ENCODE data around the gene EPN1. TPM values are rescaled to one million over a fixed set of nuclear protein-coding genes. Genes with fewer than 3 reads are reported as not detected.

The EPN1 gene
- total and polyA plus RNA-seq, 2 donors (not counting 1 experiment from before 2014, with no cell fraction given) = 47.1 to 48.6 TPM

- H3K79me2 ChIP-seq (ENCODE audit: control insufficient read depth, insufficient read depth, low read length) = no peaks in the 10 kb centered on the region
- no peak for DNase-seq (ENCODE audit: low read depth in 2 of 2)
- no peaks in the 10 kb centered on the region for H3K27me3 ChIP-seq (ENCODE audit: control insufficient read depth, insufficient read depth, low read length)
- peaks cover 11% of the 10 kb centered on the region for H3K36me3 ChIP-seq (ENCODE audit: control insufficient read depth, insufficient read depth, low read length)
- H3K4me3 ChIP-seq (replicated peaks in 1 of 4; ENCODE audit: control extremely low read depth in 1 of 4, insufficient read depth in 1 of 4, low read depth in 3 of 4, low read length in 4 of 4) = no peak overlapping the region
- no peaks in the 10 kb centered on the region for H3K4me1 ChIP-seq (ENCODE audit: control insufficient read depth, extremely low read depth, insufficient read depth, low read length)
- no peak overlapping the region for H2AFZ ChIP-seq (ENCODE audit: low read length)
- no peaks in the 10 kb centered on the region for H4K20me1 ChIP-seq (ENCODE audit: control insufficient read depth, extremely low read depth, insufficient read depth, low read length)
- no peak overlapping the region for H3K9ac ChIP-seq (ENCODE audit: insufficient read depth, low read length)
- H3K27ac ChIP-seq (ENCODE audit: insufficient read depth, low read length) = no peak overlapping the region
- TF ChIP-seq EZH2 (IDR thresholded peaks at IDR 0.05; ENCODE audit: low read length, missing control alignments) (no peak), CTCF (conservative IDR thresholded peaks at IDR 0.05 in 1 of 2, IDR thresholded peaks at IDR 0.05 in 1 of 2; ENCODE audit: low read depth in 1 of 2, low read length in 2 of 2) (no peak)
- no peaks in the 10 kb centered on the region for H3K9me3 ChIP-seq (ENCODE audit: control insufficient read depth, insufficient read depth, low read depth, low read length)
- no peak overlapping the region for H3K4me2 ChIP-seq (ENCODE audit: extremely low read depth, insufficient read depth, low read length)
Measured at GRCh38 chr19:55698256-55698655, 23.2 kb downstream of the EPN1 start.

DNA sequence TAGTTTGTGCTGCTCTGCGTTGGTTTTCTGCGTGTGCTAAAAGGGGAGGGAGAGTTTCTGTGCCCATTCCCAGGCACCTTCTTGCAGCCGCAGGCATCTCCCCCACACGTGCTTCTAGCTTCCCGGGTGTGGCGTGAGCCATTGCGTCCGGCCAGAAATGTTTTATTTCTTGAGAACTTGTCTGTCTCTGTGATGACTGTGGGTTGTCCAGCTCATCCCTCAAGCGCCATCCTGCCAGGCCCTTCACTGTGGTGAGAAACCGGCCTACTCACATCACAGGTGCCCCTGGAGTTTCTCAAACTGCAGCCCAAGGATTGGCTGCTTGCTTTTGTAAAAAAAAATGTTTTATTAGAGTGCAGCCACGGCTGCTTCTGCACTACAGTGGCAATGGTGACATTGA lies 24.2 kb downstream of the EPN1 start:
- no peak overlapping the region for H3K9ac ChIP-seq (ENCODE audit: insufficient read depth, low read length)
- no peak for TF ChIP-seq CTCF (conservative IDR thresholded peaks at IDR 0.05 in 1 of 2, IDR thresholded peaks at IDR 0.05 in 1 of 2; ENCODE audit: low read depth in 1 of 2, low read length in 2 of 2)
- TF ChIP-seq EZH2 (IDR thresholded peaks at IDR 0.05; ENCODE audit: low read length, missing control alignments) = no peak
- no peaks in the 10 kb centered on the region for H4K20me1 ChIP-seq (ENCODE audit: control insufficient read depth, extremely low read depth, insufficient read depth, low read length)
- DNase-seq (ENCODE audit: low read depth in 2 of 2) = no peak
- H3K79me2 ChIP-seq (ENCODE audit: control insufficient read depth, insufficient read depth, low read length) = no peaks in the 10 kb centered on the region
- no peaks in the 10 kb centered on the region for H3K9me3 ChIP-seq (ENCODE audit: control insufficient read depth, insufficient read depth, low read depth, low read length)
- H3K36me3 ChIP-seq (ENCODE audit: control insufficient read depth, insufficient read depth, low read length) = peaks cover 9% of the 10 kb centered on the region
- no peaks in the 10 kb centered on the region for H3K27me3 ChIP-seq (ENCODE audit: control insufficient read depth, insufficient read depth, low read length)
- no peak overlapping the region for H2AFZ ChIP-seq (ENCODE audit: low read length)
- no peak overlapping the region for H3K4me3 ChIP-seq (replicated peaks in 1 of 4; ENCODE audit: control extremely low read depth in 1 of 4, insufficient read depth in 1 of 4, low read depth in 3 of 4, low read length in 4 of 4)
- H3K27ac ChIP-seq (ENCODE audit: insufficient read depth, low read length) = no peak overlapping the region
- no peaks in the 10 kb centered on the region for H3K4me1 ChIP-seq (ENCODE audit: control insufficient read depth, extremely low read depth, insufficient read depth, low read length)
- no peak overlapping the region for H3K4me2 ChIP-seq (ENCODE audit: extremely low read depth, insufficient read depth, low read length)

DNA sequence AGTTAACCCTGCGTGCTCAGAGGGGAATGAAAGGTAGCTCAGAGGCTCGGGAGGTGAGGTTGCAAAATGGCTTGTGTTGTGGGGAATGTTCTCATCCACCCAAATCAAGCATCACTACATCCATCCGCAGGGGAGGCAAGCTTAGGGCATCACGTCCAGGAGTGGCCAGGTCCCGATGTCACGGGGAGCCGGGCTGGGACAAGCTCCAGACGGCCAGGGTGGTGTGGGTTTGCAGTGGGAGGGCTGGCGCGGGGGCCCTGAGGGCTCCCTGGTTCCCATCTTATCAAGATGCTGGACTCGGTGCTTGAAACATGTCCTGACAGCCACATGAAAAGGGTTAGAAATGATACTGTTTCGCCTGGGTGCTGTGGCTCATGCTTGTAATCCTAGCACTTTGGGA lies 25.8 kb downstream of the EPN1 start:
- H3K9ac ChIP-seq (ENCODE audit: insufficient read depth, low read length) = no peak overlapping the region
- no peaks in the 10 kb centered on the region for H3K4me1 ChIP-seq (ENCODE audit: control insufficient read depth, extremely low read depth, insufficient read depth, low read length)
- no peaks in the 10 kb centered on the region for H4K20me1 ChIP-seq (ENCODE audit: control insufficient read depth, extremely low read depth, insufficient read depth, low read length)
- no peak overlapping the region for H3K4me3 ChIP-seq (replicated peaks in 1 of 4; ENCODE audit: control extremely low read depth in 1 of 4, insufficient read depth in 1 of 4, low read depth in 3 of 4, low read length in 4 of 4)
- TF ChIP-seq EZH2 (IDR thresholded peaks at IDR 0.05; ENCODE audit: low read length, missing control alignments) = no peak
- TF ChIP-seq CTCF (conservative IDR thresholded peaks at IDR 0.05 in 1 of 2, IDR thresholded peaks at IDR 0.05 in 1 of 2; ENCODE audit: low read depth in 1 of 2, low read length in 2 of 2) = no peak
- H3K27ac ChIP-seq (ENCODE audit: insufficient read depth, low read length) = no peak overlapping the region
- H3K36me3 ChIP-seq (ENCODE audit: control insufficient read depth, insufficient read depth, low read length) = peaks cover 5% of the 10 kb centered on the region
- no peaks in the 10 kb centered on the region for H3K27me3 ChIP-seq (ENCODE audit: control insufficient read depth, insufficient read depth, low read length)
- no peak overlapping the region for H3K4me2 ChIP-seq (ENCODE audit: extremely low read depth, insufficient read depth, low read length)
- H3K9me3 ChIP-seq (ENCODE audit: control insufficient read depth, insufficient read depth, low read depth, low read length) = no peaks in the 10 kb centered on the region
- DNase-seq (ENCODE audit: low read depth in 2 of 2) = no peak
- H3K79me2 ChIP-seq (ENCODE audit: control insufficient read depth, insufficient read depth, low read length) = no peaks in the 10 kb centered on the region
- H2AFZ ChIP-seq (ENCODE audit: low read length) = no peak overlapping the region

All from fibroblast of lung (primary cell).